ENCODE data around the gene DNASE1L2. TPM values are rescaled to one million over a fixed set of nuclear protein-coding genes. Genes with fewer than 3 reads are reported as not detected.
A peak's percentile ranks its signal among the peaks of the same experiment; 100 is the strongest.

Gene DNASE1L2
- total RNA-seq, 1 donor: 0.86 TPM

DNA sequence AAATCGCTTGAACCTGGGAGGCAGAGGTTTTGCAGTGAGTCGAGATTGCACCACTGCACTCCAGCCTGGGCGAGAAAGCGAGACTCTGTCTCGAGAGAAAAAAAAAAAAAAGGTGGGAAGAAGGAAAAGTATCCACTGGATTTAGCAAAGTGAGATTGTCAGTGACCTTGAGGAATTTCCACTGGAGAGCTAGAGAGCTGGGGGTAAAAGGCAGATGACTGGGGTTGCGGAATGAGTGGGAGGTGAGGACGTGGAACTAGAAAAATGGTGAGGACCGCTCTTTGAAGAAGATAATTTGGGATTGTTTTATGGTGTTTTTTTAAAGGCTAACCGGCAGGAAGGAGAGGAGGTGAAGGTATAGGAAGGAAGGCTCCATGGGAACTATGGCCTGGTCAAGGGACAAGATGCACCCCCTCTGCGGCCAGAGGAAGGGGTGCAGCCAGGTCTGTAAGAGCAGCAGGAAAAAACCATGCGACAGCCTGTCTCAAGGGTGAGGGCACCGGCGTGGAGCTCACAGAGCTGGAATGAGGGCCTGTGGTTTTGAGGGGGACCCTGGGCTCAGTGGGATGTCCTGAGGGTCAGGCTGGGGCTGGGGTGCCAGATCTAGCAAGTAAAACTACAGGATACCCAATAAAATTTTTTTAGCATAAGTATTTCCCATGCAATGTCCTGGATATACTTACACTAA is 31.7 kb upstream of the DNASE1L2 start:
- no peak for DNase-seq (ENCODE audit: low read depth)
- TF ChIP-seq, protein P1, sequence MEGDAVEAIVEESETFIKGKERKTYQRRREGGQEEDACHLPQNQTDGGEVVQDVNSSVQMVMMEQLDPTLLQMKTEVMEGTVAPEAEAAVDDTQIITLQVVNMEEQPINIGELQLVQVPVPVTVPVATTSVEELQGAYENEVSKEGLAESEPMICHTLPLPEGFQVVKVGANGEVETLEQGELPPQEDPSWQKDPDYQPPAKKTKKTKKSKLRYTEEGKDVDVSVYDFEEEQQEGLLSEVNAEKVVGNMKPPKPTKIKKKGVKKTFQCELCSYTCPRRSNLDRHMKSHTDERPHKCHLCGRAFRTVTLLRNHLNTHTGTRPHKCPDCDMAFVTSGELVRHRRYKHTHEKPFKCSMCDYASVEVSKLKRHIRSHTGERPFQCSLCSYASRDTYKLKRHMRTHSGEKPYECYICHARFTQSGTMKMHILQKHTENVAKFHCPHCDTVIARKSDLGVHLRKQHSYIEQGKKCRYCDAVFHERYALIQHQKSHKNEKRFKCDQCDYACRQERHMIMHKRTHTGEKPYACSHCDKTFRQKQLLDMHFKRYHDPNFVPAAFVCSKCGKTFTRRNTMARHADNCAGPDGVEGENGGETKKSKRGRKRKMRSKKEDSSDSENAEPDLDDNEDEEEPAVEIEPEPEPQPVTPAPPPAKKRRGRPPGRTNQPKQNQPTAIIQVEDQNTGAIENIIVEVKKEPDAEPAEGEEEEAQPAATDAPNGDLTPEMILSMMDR (IDR thresholded peaks at IDR 0.05; ENCODE audit: insufficient read depth, low read depth, low read length): no peak
- H3K4me3 ChIP-seq (ENCODE audit: low read depth, low read length): peak overlapping the region; percentile 92

DNA sequence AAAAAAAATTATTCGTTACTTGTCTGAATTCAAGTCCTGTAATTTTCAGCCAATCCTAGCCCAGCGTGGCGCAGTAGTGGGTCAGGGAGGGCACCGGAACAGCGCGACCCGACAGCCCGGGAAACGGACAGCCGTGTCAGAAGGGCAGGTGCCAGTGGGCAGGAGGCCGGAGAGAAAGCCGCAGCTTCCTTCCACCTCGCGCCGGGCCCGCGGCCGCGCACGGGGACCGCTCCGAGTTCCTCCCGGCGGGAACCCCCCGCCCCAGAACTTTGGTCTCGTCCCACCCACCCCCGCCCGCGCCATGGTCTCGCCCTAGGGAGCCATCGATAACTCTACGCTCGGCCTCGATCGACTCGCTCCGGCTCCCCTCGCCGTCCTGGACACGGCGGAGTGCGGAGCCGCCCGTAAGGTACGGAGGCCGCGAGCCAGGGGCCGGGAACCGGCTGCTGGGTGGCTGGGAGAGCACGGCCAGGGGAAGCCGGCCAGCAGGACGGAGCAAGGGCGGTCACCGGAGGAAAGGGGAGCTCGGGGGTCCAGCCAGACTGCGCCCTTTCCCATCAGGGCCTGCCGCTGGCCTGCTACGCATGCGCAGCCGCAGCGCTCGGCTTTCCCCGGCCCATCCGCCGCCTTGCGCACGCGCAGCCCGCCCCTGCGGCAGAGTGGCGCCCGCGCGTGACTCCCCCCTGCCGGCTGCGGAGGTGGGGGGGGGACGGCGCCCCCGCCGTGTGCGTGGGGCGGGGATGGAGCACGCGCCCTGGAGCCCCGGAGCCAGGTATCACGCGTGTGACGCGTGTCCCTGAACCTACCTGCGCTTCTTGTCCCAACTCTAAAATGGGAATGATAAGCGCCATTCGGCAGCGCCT is 30.9 kb upstream of the DNASE1L2 start, which contains the start of gene MLST8:
MLST8 (plus strand) TSS at position 351 of the 863 bp plus-strand sequence. CDS start 632 bp downstream, outside the sequence.
- peak within 1 kb of the TSS; percentile 92 for H3K4me3 ChIP-seq (ENCODE audit: low read depth, low read length)
- peak; percentile 90 for DNase-seq (ENCODE audit: low read depth)
- TF ChIP-seq, protein P1 (IDR thresholded peaks at IDR 0.05; ENCODE audit: insufficient read depth, low read depth, low read length): no peak

DNA sequence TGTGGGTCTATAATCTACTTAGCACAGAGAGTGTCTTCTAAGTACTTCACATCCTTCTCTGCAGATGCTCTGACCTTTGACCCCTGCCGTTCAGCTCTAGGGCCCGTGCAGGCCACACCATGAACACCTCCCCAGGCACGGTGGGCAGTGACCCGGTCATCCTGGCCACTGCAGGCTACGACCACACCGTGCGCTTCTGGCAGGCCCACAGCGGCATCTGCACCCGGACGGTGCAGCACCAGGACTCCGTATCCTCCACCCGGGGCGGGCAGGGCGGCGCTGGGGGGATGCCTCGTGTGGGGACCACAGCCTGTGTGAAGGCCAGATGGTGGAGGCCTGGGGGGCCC is 30.3 kb upstream of the DNASE1L2 start:
- DNase-seq (ENCODE audit: low read depth): no peak
- TF ChIP-seq, protein P1 (IDR thresholded peaks at IDR 0.05; ENCODE audit: insufficient read depth, low read depth, low read length): no peak
- peak overlapping the region; percentile 92 for H3K4me3 ChIP-seq (ENCODE audit: low read depth, low read length)

DNA sequence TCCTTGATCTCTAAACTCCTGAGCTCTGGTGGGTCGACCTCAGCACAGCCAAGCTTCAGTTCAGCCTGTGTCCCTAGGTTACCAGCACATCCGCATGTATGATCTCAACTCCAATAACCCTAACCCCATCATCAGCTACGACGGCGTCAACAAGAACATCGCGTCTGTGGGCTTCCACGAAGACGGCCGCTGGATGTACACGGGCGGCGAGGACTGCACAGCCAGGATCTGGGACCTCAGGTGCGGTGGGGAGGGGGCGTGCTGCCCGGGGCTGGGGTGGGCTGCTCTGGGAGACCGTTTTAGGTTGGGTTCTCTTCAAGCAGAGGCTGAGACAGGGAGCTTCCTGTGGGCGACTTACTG is 29.8 kb upstream of the DNASE1L2 start:
- TF ChIP-seq, protein P1 (IDR thresholded peaks at IDR 0.05; ENCODE audit: insufficient read depth, low read depth, low read length): no peak
- DNase-seq (ENCODE audit: low read depth): no peak
- peak overlapping the region; percentile 92 for H3K4me3 ChIP-seq (ENCODE audit: low read depth, low read length)

DNA sequence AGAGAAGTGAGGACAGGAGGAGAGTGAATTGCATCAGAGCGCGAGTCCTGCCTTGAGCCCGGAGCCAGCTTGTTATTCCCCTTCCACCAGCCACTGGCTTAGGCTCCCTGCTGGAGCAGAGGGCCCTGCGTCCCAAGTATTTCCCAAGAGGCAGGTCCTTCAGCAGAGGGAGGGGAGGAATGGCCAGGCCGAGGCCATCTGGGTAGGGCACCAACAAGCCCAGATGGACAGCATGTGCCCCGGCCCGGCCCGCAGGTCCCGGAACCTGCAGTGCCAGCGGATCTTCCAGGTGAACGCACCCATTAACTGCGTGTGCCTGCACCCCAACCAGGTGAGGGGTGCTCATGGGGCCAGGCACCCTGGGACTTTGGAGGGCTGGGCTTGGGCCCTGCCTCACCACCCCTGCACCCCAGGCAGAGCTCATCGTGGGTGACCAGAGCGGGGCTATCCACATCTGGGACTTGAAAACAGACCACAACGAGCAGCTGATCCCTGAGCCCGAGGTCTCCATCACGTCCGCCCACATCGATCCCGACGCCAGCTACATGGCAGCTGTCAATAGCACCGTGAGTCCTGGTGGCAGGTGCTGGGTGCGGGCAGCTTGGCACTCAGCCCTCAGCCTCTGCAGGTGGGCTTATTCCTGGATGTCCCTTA is 29.3 kb upstream of the DNASE1L2 start:
- H3K4me3 ChIP-seq (ENCODE audit: low read depth, low read length): no peak overlapping the region
- peak; percentile 13 for DNase-seq (ENCODE audit: low read depth)
- TF ChIP-seq, protein P1 (IDR thresholded peaks at IDR 0.05; ENCODE audit: insufficient read depth, low read depth, low read length): no peak

DNA sequence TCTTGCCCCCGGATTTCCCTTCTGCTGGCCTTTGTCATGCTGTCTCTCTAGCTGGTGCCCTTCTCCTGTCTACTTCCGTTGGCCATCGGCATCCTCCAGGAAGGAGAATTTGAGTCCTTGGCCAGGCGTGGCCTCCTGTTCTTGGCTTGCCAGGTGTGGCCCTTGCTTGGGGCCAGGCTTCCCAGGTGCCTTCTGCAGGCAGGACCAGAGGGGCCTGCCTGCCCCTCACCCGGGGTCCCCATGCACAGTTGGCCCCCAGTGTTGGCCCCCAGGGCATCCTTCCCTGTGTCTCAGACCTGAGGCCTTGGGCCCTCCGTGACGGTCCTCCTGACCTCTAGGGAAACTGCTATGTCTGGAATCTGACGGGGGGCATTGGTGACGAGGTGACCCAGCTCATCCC is 28.4 kb upstream of the DNASE1L2 start:
- H3K4me3 ChIP-seq (ENCODE audit: low read depth, low read length): no peak overlapping the region
- TF ChIP-seq, protein P1 (IDR thresholded peaks at IDR 0.05; ENCODE audit: insufficient read depth, low read depth, low read length): no peak
- DNase-seq (ENCODE audit: low read depth): no peak

Data from fibroblast of villous mesenchyme (primary cell).